Transverse colon (tissue), 4 donors: ENCODE measurements around the gene ETV6. TPM values are rescaled to one million over a fixed set of nuclear protein-coding genes. Genes with fewer than 3 reads are reported as not detected.

Source experiments
- DNase-seq: peaks from one replicate; pipeline ENCODE4 v3.0.0-alpha.2; 2019
- H3K27ac ChIP-seq, 4 donors: fragments of 200-600 bp; sonication (generic); 2 replicates each; pipeline ENCODE4 v1.5.1; 2016 to 2018; ENCODE audit warnings: inconsistent platforms in 4 of 4
- H3K27me3 ChIP-seq: fragments of 200-600 bp; sonication (generic); 2 replicates; pipeline ENCODE4 v1.5.1; 2017; ENCODE audit warnings: inconsistent platforms
- H3K36me3 ChIP-seq, 4 donors: fragments of 200-600 bp; sonication (generic); 2 replicates each; pipeline ENCODE4 v1.5.1; 2017 to 2019; ENCODE audit warnings: inconsistent platforms in 4 of 4
- H3K4me1 ChIP-seq, 4 donors: fragments of 200-600 bp; sonication (generic); 2 replicates each; pipeline ENCODE4 v1.5.1; 2017 to 2020; ENCODE audit warnings: inconsistent platforms in 4 of 4
- H3K4me3 ChIP-seq, 4 donors: fragments of 200-600 bp; sonication (generic); 1 replicate in 1 of 4; 2 replicates in 3 of 4; pipeline versions ENCODE4 v1.5.1 to v1.6.1; 2017 to 2019; ENCODE audit warnings: inconsistent platforms in 4 of 4
- H3K9me3 ChIP-seq, 2 donors: fragments of 200-600 bp; sonication (generic); 2 replicates each; pipeline ENCODE4 v1.5.1; 2017 to 2019; ENCODE audit warnings: inconsistent platforms in 2 of 2
- CTCF ChIP-seq, 5 experiments: fragments of 200-600 bp in 3 of 5; fragments of 450-650 bp in 2 of 5; sonication (generic) in 3 of 5; IDR thresholded peaks; 1 replicate in 2 of 5; 2 replicates in 3 of 5; pipeline ENCODE4 v1.5.1; 2016 to 2017; ENCODE audit warnings: antibody characterized with exemption in 5 of 5, inconsistent platforms in 3 of 5, mild to moderate bottlenecking in 2 of 5, moderate library complexity in 1 of 5
- EP300 ChIP-seq: sonication (generic); formaldehyde crosslinking; IDR thresholded peaks from one replicate; pipeline ENCODE4 v1.6.1; 2017; ENCODE audit warnings: antibody characterized with exemption, low read depth
- POLR2A ChIP-seq: fragments of 450-650 bp; IDR thresholded peaks from one replicate; pipeline ENCODE4 v1.6.1; 2016; ENCODE audit warnings: antibody characterized with exemption, mild to moderate bottlenecking, moderate library complexity
- POLR2AphosphoS5 ChIP-seq, 3 donors: sonication (generic); formaldehyde crosslinking; IDR thresholded peaks; one replicate each; pipeline ENCODE4 v1.6.1; 2016; ENCODE audit warnings: antibody characterized with exemption in 3 of 3
- WGBS, 2 donors: methylation state at CpG; one replicate each; pipeline ENCODE4 v1.1.5; 2018; ENCODE audit warnings: low coverage in 1 of 2; 5-methylcytosine and 5-hydroxymethylcytosine counted together
- in situ Hi-C, 4 donors: fragments of 200-750 bp; cut with MboI; loops; one replicate each; pipeline versions ENCODE4 v1.15.0 to v1.15.1; 2017; ENCODE audit warnings: low sequenced_read_pairs in 3 of 4, low pct_ligation_motif_present in 1 of 4, low pct_unique_long_range_greater_than_20kb in 1 of 4
- intact Hi-C: fragments of 100-400 bp; cut with DNase I; formaldehyde crosslinking; loops from one replicate; pipeline ENCODE4 v1.15.1; 2023; ENCODE audit warnings: low total_unique reads
- total RNA-seq, 4 donors: library from RNA; depleted of rRNA; stranded (reverse); fragments of >200 nt; gene quantifications; one replicate each; pipeline ENCODE4 v1.1.0, GENCODE V29; 2016

ETV6 gene
- total RNA-seq, 4 donors from 2014 or later: 19.9 to 47.9 (median 41.0) TPM

DNA sequence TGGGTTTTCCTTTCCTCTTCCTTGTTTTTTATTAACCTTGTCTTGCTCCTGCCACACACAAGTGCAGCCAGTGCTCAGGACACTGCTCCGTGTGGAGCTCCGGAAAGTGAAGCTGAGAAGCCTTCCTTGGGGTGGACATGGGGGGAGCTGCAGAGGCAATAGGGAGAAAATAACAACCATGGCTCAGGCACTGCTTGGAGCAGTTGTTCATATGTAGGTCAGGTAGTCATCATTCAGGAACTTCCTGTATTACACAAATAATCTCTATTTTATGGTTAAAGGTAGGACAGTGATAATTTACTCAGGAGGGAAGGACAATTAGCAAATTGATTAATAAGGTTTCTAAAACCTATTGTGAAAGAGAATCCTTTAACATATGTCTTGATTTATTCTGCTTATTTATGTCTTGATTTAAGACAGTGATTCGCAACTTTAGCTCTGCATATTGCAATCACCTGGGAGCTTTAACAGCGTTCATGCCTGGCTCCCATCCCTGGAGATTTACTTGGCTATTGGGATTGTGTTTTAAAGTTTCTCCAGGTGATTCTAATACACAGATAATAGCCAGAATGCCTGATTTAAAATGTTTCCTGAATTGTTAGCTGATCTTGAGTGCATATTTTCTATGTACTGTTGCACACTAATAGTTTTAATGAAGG is 92.1 kb downstream of the ETV6 start:
- intact Hi-C loops (no loop called here), in situ Hi-C loops (no loop called here)
- TF ChIP-seq CTCF (IDR thresholded peaks at IDR 0.05) (no peak), POLR2A (no peak), POLR2AphosphoS5 (IDR thresholded peaks at IDR 0.05) (no peak), EP300 (no peak)
- Histone ChIP-seq H3K9me3 (no peaks in the 10 kb centered on the region), H3K27me3 (no peaks in the 10 kb centered on the region), H3K27ac (no peak overlapping the region), H3K36me3 (no peaks in the 10 kb centered on the region), H3K4me1 (peaks cover 17 to 45% (median 25%) of the 10 kb centered on the region in 4 donors), H3K4me3 (no peak overlapping the region)
- DNase-seq: no peak
- WGBS, 2 donors: 72 to 88% methylated on average over 4 of the region's 4 CpGs

- no peaks in the 10 kb centered on the region for H3K36me3 ChIP-seq
- no peak overlapping the region for H3K4me3 ChIP-seq
- DNase-seq: no peak
- intact Hi-C loops (no loop called here), in situ Hi-C loops (no loop called here)
- peaks cover 17 to 58% (median 25%) of the 10 kb centered on the region in 4 donors for H3K4me1 ChIP-seq
- H3K27ac ChIP-seq: peak overlapping the region in 2 of 4 donors; percentile 2 to 20
- no peaks in the 10 kb centered on the region for H3K27me3 ChIP-seq
- no peak for TF ChIP-seq POLR2AphosphoS5 (IDR thresholded peaks at IDR 0.05)
- TF ChIP-seq EP300: no peak
- TF ChIP-seq CTCF (IDR thresholded peaks at IDR 0.05): no peak
- no peak for TF ChIP-seq POLR2A
- H3K9me3 ChIP-seq: no peaks in the 10 kb centered on the region
- WGBS, 2 donors: 67 to 79% methylated on average over 7 to 12 of the region's 12 CpGs
These were observed 94.2 kb downstream of the ETV6 start for GRCh38 chr12:11743423-11744409.

- 89% methylated on average over 3 of the region's 3 CpGs; no CpG with 5 or more reads in 1 of the 2 donors for WGBS, 2 donors
- intact Hi-C loops (no loop called here), in situ Hi-C loops (no loop called here)
- Histone ChIP-seq H3K27me3 (no peaks in the 10 kb centered on the region), H3K4me3 (no peak overlapping the region), H3K27ac (peak overlapping the region in 2 of 4 donors; percentile 2 to 20), H3K9me3 (no peaks in the 10 kb centered on the region), H3K36me3 (no peaks in the 10 kb centered on the region), H3K4me1 (peaks cover 17 to 60% (median 25%) of the 10 kb centered on the region in 4 donors)
- no peak for TF ChIP-seq CTCF (IDR thresholded peaks at IDR 0.05)
- no peak for TF ChIP-seq EP300
- TF ChIP-seq POLR2AphosphoS5 (IDR thresholded peaks at IDR 0.05): no peak
- TF ChIP-seq POLR2A: no peak
- DNase-seq: no peak
These were observed 94.9 kb downstream of the ETV6 start for GRCh38 chr12:11744410-11744801.

DNA sequence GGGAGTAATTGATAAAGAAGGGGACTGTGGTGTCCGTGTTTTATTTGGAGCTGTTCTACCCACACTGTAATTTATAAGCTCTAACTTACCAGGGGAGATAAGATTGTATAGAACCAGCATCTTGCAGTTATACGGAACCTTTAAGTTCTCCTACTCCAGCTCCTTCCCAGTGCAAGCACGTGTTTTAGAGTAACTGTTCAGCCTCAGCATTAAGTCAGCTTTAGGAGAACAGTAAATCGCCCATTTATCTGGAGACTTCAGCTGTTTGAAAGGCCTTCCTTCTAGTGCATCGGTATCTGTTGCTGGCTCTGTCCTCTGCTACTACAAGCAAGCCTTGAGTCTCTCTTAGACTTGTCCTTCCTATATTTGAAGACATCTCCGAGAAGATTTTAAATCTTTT is 95.6 kb downstream of the ETV6 start:
- H3K4me3 ChIP-seq: no peak overlapping the region
- DNase-seq: no peak
- intact Hi-C loops: no loop called here
- in situ Hi-C loops: no loop called here
- H3K27me3 ChIP-seq: no peaks in the 10 kb centered on the region
- TF ChIP-seq POLR2AphosphoS5 (IDR thresholded peaks at IDR 0.05) (no peak), CTCF (IDR thresholded peaks at IDR 0.05) (no peak), EP300 (no peak), POLR2A (no peak)
- H3K36me3 ChIP-seq: no peaks in the 10 kb centered on the region
- 85 to 86% methylated on average over 4 to 6 of the region's 6 CpGs for WGBS, 2 donors
- peak overlapping the region in 3 of 4 donors; percentile 2 to 44 (median 28) for H3K27ac ChIP-seq
- peaks cover 17 to 59% (median 25%) of the 10 kb centered on the region in 4 donors for H3K4me1 ChIP-seq
- no peaks in the 10 kb centered on the region for H3K9me3 ChIP-seq
